Karpas-422 (cell line): ENCODE data around the gene NKD1. TPM values are rescaled to one million over a fixed set of nuclear protein-coding genes. Genes with fewer than 3 reads are reported as not detected.

Experiments
- DNase-seq: peaks from one replicate; pipeline ENCODE4 v3.0.0-alpha.2; 2015
- H2AFZ ChIP-seq: fragments of 200-600 bp; sonication (generic); 2 replicates; pipeline ENCODE4 v1.6.1; 2014; ENCODE audit warnings: antibody characterized with exemption, low read length, mixed read lengths
- H3K27ac ChIP-seq: fragments of 200-600 bp; sonication (generic); 2 replicates; pipeline ENCODE4 v1.5.1; 2014; ENCODE audit warnings: mild to moderate bottlenecking, low read length, moderate library complexity
- H3K27me3 ChIP-seq: fragments of 200-600 bp; sonication (generic); 2 replicates; pipeline ENCODE4 v1.6.1; 2014; ENCODE audit warnings: low read length, mixed read lengths
- H3K36me3 ChIP-seq: fragments of 200-600 bp; sonication (generic); 2 replicates; pipeline ENCODE4 v1.6.1; 2014; ENCODE audit warnings: low read length, mixed read lengths; ENCODE audit not compliant: insufficient read depth
- H3K4me1 ChIP-seq: fragments of 200-600 bp; sonication (generic); 2 replicates; pipeline ENCODE4 v1.6.1; 2014; ENCODE audit warnings: mild to moderate bottlenecking, low read length, mixed read lengths
- H3K4me2 ChIP-seq: fragments of 200-600 bp; sonication (generic); 2 replicates; pipeline ENCODE4 v1.6.1; 2014; ENCODE audit warnings: low read length, low read depth, mild to moderate bottlenecking; ENCODE audit not compliant: poor library complexity, severe bottlenecking
- H3K4me3 ChIP-seq: fragments of 200-600 bp; sonication (generic); 2 replicates; pipeline ENCODE4 v1.5.1; 2014; ENCODE audit warnings: mild to moderate bottlenecking, antibody characterized with exemption, low read length, mixed read lengths
- H3K79me2 ChIP-seq: fragments of 200-600 bp; sonication (generic); 2 replicates; pipeline ENCODE4 v1.6.1; 2014; ENCODE audit warnings: mild to moderate bottlenecking, low read length, mixed read lengths
- H3K9ac ChIP-seq: fragments of 200-600 bp; sonication (generic); 2 replicates; pipeline ENCODE4 v1.6.0; 2014; ENCODE audit warnings: low read length
- H3K9me2 ChIP-seq: fragments of 200-600 bp; sonication (generic), shearing (Covaris generic); replicated peaks from 2 replicates; pipeline ENCODE4 v1.6.0; 2014; ENCODE audit warnings: mild to moderate bottlenecking, low read length, moderate library complexity; ENCODE audit not compliant: insufficient read depth
- H3K9me3 ChIP-seq: fragments of 300-700, 200-600 bp; sonication (generic); 2 replicates; pipeline ENCODE4 v1.6.1; 2014; ENCODE audit warnings: low read length, mixed read lengths
- H4K20me1 ChIP-seq: fragments of 200-600 bp; sonication (generic); 2 replicates; pipeline ENCODE4 v1.6.1; 2014; ENCODE audit warnings: mild to moderate bottlenecking, antibody characterized with exemption, low read length, low read depth; ENCODE audit not compliant: insufficient read depth
- total RNA-seq: library from RNA; depleted of rRNA; stranded (reverse); fragments of >200 nt; shearing (Covaris generic); gene quantifications from 2 replicates; pipeline ENCODE4 v1.2.3, GENCODE V29; 2014; ENCODE audit warnings: low replicate concordance

Gene NKD1
- total RNA-seq, 1 experiment from 2014 or later, result not detected

- no peaks in the 10 kb centered on the region for H4K20me1 ChIP-seq
- DNase-seq, result no peak
- H3K36me3 ChIP-seq, result no peaks in the 10 kb centered on the region
- no peaks in the 10 kb centered on the region for H3K27me3 ChIP-seq
- no peaks in the 10 kb centered on the region for H3K4me1 ChIP-seq
- H3K9me3 ChIP-seq, result peaks cover 5% of the 10 kb centered on the region; the same call in 1 of the 2 replicates
- no peak overlapping the region for H3K27ac ChIP-seq
- no peak overlapping the region for H3K9ac ChIP-seq
- no peak overlapping the region for H2AFZ ChIP-seq
- no peaks in the 10 kb centered on the region for H3K79me2 ChIP-seq
- no peak overlapping the region for H3K4me3 ChIP-seq
- no peak overlapping the region for H3K4me2 ChIP-seq
- no peaks in the 10 kb centered on the region for H3K9me2 ChIP-seq
These were observed 31.3 kb upstream of the NKD1 start for GRCh38 chr16:50516890-50517289.

- Histone ChIP-seq H3K9me3 (peaks cover 5% of the 10 kb centered on the region; the same call in 1 of the 2 replicates), H3K4me2 (no peak overlapping the region), H2AFZ (no peak overlapping the region), H4K20me1 (no peaks in the 10 kb centered on the region), H3K9me2 (no peaks in the 10 kb centered on the region), H3K4me3 (no peak overlapping the region), H3K4me1 (no peaks in the 10 kb centered on the region), H3K79me2 (no peaks in the 10 kb centered on the region), H3K36me3 (no peaks in the 10 kb centered on the region), H3K27ac (no peak overlapping the region), H3K27me3 (no peaks in the 10 kb centered on the region), H3K9ac (no peak overlapping the region)
- DNase-seq, result no peak
These were observed 30.5 kb upstream of the NKD1 start for GRCh38 chr16:50517450-50518252.

GRCh38 chr16:50519001-50519400 lies 29.2 kb upstream of the NKD1 start:
- H3K27ac ChIP-seq, result no peak overlapping the region
- no peak overlapping the region for H3K9ac ChIP-seq
- H3K9me3 ChIP-seq, result peaks cover 5% of the 10 kb centered on the region; the same call in 1 of the 2 replicates
- H3K4me2 ChIP-seq, result no peak overlapping the region
- H3K36me3 ChIP-seq, result no peaks in the 10 kb centered on the region
- no peaks in the 10 kb centered on the region for H3K4me1 ChIP-seq
- H2AFZ ChIP-seq, result no peak overlapping the region
- no peak overlapping the region for H3K4me3 ChIP-seq
- DNase-seq, result no peak
- H4K20me1 ChIP-seq, result no peaks in the 10 kb centered on the region
- no peaks in the 10 kb centered on the region for H3K27me3 ChIP-seq
- H3K9me2 ChIP-seq, result no peaks in the 10 kb centered on the region
- no peaks in the 10 kb centered on the region for H3K79me2 ChIP-seq

- no peak overlapping the region for H2AFZ ChIP-seq
- DNase-seq, result no peak
- H3K79me2 ChIP-seq, result no peaks in the 10 kb centered on the region
- no peak overlapping the region for H3K4me2 ChIP-seq
- H3K9me3 ChIP-seq, result peaks cover 5% of the 10 kb centered on the region; the same call in 1 of the 2 replicates
- H3K9me2 ChIP-seq, result no peaks in the 10 kb centered on the region
- no peaks in the 10 kb centered on the region for H3K36me3 ChIP-seq
- no peaks in the 10 kb centered on the region for H4K20me1 ChIP-seq
- H3K9ac ChIP-seq, result no peak overlapping the region
- H3K4me1 ChIP-seq, result no peaks in the 10 kb centered on the region
- no peaks in the 10 kb centered on the region for H3K27me3 ChIP-seq
- no peak overlapping the region for H3K4me3 ChIP-seq
- H3K27ac ChIP-seq, result no peak overlapping the region
These were observed 28.6 kb upstream of the NKD1 start for GRCh38 chr16:50519602-50520001.

GRCh38 chr16:50520451-50521245 lies 27.5 kb upstream of the NKD1 start:
- H3K9me2 ChIP-seq, result no peaks in the 10 kb centered on the region
- no peak overlapping the region for H2AFZ ChIP-seq
- H3K9me3 ChIP-seq, result peaks cover 5% of the 10 kb centered on the region; the same call in 1 of the 2 replicates
- no peaks in the 10 kb centered on the region for H3K79me2 ChIP-seq
- no peaks in the 10 kb centered on the region for H4K20me1 ChIP-seq
- H3K4me3 ChIP-seq, result no peak overlapping the region
- H3K9ac ChIP-seq, result no peak overlapping the region
- no peaks in the 10 kb centered on the region for H3K4me1 ChIP-seq
- no peaks in the 10 kb centered on the region for H3K27me3 ChIP-seq
- H3K27ac ChIP-seq, result no peak overlapping the region
- DNase-seq, result no peak
- H3K4me2 ChIP-seq, result no peak overlapping the region
- no peaks in the 10 kb centered on the region for H3K36me3 ChIP-seq

- H4K20me1 ChIP-seq, result no peaks in the 10 kb centered on the region
- H3K9ac ChIP-seq, result no peak overlapping the region
- H3K4me3 ChIP-seq, result no peak overlapping the region
- H3K9me2 ChIP-seq, result no peaks in the 10 kb centered on the region
- H3K27me3 ChIP-seq, result no peaks in the 10 kb centered on the region
- DNase-seq, result no peak
- no peak overlapping the region for H3K27ac ChIP-seq
- peaks cover 5% of the 10 kb centered on the region; the same call in 1 of the 2 replicates for H3K9me3 ChIP-seq
- H3K4me1 ChIP-seq, result no peaks in the 10 kb centered on the region
- H3K36me3 ChIP-seq, result no peaks in the 10 kb centered on the region
- no peaks in the 10 kb centered on the region for H3K79me2 ChIP-seq
- H2AFZ ChIP-seq, result no peak overlapping the region
- H3K4me2 ChIP-seq, result no peak overlapping the region
These were observed 26.8 kb upstream of the NKD1 start for GRCh38 chr16:50521246-50521900.

- Histone ChIP-seq H3K36me3 (no peaks in the 10 kb centered on the region), H3K27ac (no peak overlapping the region), H2AFZ (no peak overlapping the region), H3K4me3 (no peak overlapping the region), H3K79me2 (no peaks in the 10 kb centered on the region), H3K27me3 (no peaks in the 10 kb centered on the region), H3K4me2 (no peak overlapping the region), H3K9me3 (no peaks in the 10 kb centered on the region), H3K9me2 (no peaks in the 10 kb centered on the region), H3K4me1 (no peaks in the 10 kb centered on the region), H4K20me1 (no peaks in the 10 kb centered on the region), H3K9ac (no peak overlapping the region)
- no peak for DNase-seq
These were observed 25.9 kb upstream of the NKD1 start for GRCh38 chr16:50522324-50522723.

GRCh38 chr16:50523710-50524109 lies 24.5 kb upstream of the NKD1 start:
- no peak overlapping the region for H2AFZ ChIP-seq
- no peak overlapping the region for H3K4me3 ChIP-seq
- H3K27me3 ChIP-seq, result no peaks in the 10 kb centered on the region
- no peaks in the 10 kb centered on the region for H3K9me3 ChIP-seq
- no peaks in the 10 kb centered on the region for H3K79me2 ChIP-seq
- H3K9me2 ChIP-seq, result no peaks in the 10 kb centered on the region
- H3K4me1 ChIP-seq, result no peaks in the 10 kb centered on the region
- no peaks in the 10 kb centered on the region for H3K36me3 ChIP-seq
- no peak overlapping the region for H3K4me2 ChIP-seq
- H4K20me1 ChIP-seq, result no peaks in the 10 kb centered on the region
- DNase-seq, result no peak
- H3K9ac ChIP-seq, result no peak overlapping the region
- no peak overlapping the region for H3K27ac ChIP-seq
